Stimulated activated CD8-positive, alpha-beta memory T cell treated with anti-CD3 and anti-CD28 coated beads, Interleukin-7, amount 100 ng/mL, for 24 hours (primary cell): Measurements from ENCODE around the gene MZB1.
"Not testable (repeated sequence)": the region's sequence is repeated elsewhere in the genome, so short reads cannot be mapped to it uniquely, and the experiment has no call there.

ENCODE experiments used
- DNase-seq: peaks from one replicate; pipeline ENCODE4 v3.0.0-alpha.2; 2020; ENCODE audit warnings: low read depth

MZB1 gene

DNA sequence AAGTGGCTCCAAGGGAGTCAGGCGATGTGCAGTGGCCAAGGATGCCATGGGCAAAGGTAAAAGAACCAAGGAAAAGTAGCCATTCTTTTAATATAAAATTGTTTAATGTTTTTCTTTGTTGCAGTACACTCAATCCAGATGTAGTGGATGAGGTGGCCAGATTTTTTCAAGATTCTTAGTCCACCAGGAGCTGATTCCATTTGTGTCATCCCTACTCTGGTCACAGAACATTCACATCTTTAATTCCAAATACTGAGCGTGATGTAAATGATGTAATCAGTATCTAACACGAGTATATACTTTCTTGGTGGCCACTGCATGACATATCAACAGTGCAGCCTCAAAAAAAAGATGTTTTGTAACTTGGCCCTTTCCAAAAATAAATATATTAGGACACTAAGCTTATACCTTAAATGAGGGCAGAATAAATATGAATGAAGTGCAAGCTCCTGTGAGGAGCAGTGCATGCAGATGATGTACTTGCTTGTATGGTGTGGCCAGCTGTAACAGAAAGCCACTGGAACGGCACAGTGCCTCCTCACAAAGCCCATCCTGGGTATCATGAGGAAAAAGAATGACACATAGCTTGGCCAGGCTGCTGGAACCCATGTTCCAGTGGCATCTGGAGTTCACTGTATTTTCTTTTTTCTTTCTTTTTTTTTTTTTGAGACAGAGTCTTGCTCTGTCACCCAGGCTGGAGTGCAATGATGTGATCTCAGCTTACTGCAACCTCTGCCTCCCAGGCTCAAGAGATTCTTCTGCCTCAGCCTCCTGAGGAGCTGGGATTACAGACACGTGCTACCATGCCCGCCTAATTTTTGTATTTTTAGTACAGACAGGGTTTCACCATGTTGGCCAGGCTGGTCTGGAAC, 20.6 kb upstream of the MZB1 start:
- no peak for DNase-seq

DNA sequence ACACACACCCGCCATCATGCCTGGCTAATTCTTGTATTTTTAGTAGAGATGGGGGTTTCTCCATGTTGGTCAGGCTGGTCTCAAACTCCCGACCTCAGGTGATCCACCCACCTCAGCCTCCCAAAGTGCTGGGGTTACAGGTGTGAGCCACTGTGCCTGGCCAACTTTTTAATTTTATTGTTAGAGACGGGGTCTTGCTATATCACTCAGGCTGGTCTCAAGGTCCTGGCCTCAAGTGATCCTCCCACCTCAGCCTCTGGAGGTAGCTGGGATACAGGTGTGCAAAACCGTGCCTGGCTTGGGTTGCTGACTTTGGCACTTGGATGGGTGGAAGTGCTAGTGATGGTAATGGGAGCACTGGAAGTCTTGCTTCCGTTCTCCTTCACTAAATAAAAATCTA, 19.4 kb upstream of the MZB1 start:
- DNase-seq: not testable (repeated sequence)

DNA sequence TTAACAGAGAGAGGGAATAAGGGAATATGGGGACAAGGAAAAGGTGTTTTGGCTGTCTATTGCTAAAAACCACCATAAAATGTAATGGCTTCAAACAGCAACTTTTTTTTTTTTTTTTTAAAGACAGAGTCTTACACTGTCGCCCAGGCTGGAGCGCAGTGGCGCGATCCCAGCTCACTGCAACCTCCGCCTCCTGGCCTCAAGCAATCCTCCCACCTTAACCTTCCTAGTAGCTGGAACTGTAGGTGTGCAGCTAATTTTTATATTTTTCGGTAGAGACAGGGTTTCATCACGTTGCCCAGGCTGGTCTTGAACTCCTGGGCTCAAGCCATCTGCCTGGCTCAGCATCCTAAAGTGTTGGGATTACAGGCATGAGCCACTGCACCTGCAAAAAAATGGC, 18.5 kb upstream of the MZB1 start:
- DNase-seq: no peak

DNA sequence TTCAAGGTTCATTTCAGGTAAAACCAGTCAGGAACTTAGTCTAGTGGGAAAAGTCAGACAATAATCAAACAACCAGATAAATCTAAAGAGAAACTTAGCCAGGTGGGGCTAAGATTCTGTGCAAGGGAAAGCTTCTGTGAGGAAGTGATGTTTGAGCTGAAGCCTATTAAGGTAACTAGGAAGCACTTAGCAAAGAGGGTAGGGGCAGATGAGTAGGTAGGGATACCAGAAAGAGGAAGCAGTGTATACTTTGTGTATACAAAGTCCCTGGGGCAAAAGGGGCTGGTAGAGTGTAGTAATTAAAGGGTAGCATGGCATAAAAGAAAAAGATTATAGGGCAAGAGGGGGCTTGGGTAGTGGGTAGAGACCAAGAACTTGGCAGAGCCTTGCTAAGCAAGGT, 17.8 kb upstream of the MZB1 start:
- no peak for DNase-seq

- DNase-seq: no peak
These were observed 17.2 kb upstream of the MZB1 start for GRCh38 chr5:139406963-139407362.

GRCh38 chr5:139404484-139404840, 14.7 kb upstream of the MZB1 start:
- no peak for DNase-seq

DNA sequence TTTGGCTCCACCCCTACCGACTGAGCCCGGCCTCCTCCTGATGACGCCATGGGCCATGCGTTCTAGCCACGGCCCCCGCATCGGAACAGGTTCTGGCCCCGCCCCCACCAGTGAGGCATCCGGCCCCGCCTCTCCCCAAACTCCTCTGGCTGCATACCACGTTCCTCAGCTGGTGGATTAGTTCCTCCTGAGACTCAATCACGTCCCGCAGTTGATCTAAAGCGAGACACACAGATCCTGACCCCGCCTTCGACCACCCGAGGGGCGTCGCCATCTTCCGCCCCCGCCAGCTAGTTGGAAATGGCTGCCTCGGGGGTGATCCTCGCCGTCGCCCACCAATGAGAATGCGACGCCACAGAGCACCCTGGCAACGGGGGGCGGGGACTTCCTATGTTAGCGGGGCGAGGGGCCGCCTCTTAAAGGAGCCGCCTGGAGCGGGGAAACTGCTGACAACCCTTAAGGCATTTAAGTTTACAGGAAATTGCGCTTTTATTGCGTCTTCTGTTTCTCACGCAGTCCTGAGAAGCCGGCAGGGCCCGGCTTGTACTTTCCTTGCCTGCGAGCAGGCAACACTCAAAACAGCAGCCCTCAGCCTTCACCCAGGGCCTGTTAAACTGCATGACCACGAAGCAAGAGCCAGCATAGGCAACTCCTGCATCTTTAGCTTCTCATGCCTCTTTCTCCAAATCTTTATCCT, 14.2 kb upstream of the MZB1 start, which contains the start of gene SPATA24:
Gene SPATA24, minus strand, starts transcription at position 303 of the 697 bp plus-strand sequence. Its CDS starts 29 bp downstream, at position 274.
- DNase-seq: peak; percentile 97

GRCh38 chr5:139403418-139403786, 13.7 kb upstream of the MZB1 start:
- no peak for DNase-seq

GRCh38 chr5:139402561-139403158, 12.9 kb upstream of the MZB1 start:
- no peak for DNase-seq

GRCh38 chr5:139401546-139401945, 11.8 kb upstream of the MZB1 start:
- no peak for DNase-seq

DNA sequence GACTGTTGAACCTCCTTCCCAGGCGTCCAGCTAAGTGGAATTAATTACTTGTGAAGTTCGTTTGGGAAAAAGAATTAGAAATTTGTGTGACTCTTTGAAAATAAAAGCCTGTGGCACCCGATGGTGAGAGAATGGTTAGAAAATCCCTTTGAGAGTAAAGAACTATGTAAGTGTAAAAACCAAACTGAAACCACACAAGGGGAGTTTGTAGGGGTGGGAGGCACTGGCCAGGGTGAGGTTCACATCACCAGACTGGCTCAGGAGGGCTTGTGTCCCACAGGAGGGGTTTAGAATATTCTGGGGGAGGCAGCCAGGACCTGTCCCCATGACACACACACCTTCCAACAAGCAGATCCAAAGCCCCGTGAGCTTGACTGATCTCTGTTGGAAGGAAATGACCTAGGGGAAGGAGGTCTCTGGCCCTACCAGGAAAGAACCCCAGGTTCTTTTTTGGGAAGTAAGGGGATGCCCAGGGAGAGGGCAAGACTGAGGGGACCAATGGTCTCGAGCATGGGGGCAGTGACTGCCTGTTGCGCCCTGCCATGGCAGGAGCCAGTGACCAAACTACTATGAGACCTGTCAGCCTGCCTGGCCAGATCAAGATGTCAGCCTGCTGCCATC, 9.9 kb upstream of the MZB1 start:
- DNase-seq: no peak

GRCh38 chr5:139397921-139398320, 8.2 kb upstream of the MZB1 start:
- DNase-seq: no peak

GRCh38 chr5:139396691-139397090, 7.0 kb upstream of the MZB1 start:
- no peak for DNase-seq

- DNase-seq: no peak
These were observed 6.3 kb upstream of the MZB1 start for GRCh38 chr5:139395844-139396640.

- DNase-seq: no peak
These were observed 5.2 kb upstream of the MZB1 start, which contains the start of gene PROB1 for GRCh38 chr5:139394654-139395566. Gene PROB1 (minus strand): TSS chr5:139395104. CDS start chr5:139395081, 23 bp downstream.

DNA sequence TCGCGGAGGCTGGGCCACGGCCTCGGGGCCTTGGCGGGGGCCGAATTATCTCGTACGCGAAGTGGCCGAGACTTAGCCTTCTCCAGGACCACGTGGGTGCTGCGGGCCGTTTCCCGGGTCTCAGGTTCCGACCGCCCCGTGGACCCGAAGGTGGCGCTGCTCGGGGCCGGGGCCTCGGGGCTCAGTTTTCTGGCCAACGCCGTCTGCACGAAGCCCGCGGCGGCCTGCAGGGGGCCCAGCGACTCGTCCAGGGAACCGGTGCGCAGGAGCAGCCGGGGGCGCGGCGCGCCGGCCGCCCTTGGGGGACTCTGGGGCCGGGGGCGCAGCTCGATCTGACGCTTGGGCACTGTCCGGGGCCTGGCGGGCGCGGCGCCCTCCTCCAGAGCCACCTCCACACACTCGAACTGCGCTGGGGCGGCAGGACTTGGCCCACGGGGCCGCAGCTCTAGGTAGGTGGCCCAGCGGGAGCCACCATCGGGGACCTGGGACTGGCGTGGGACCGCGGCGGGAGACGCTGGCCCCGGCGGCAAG, 4.5 kb upstream of the MZB1 start:
- no peak for DNase-seq

- no peak for DNase-seq
These were observed 3.9 kb upstream of the MZB1 start for GRCh38 chr5:139393497-139394122.

DNA sequence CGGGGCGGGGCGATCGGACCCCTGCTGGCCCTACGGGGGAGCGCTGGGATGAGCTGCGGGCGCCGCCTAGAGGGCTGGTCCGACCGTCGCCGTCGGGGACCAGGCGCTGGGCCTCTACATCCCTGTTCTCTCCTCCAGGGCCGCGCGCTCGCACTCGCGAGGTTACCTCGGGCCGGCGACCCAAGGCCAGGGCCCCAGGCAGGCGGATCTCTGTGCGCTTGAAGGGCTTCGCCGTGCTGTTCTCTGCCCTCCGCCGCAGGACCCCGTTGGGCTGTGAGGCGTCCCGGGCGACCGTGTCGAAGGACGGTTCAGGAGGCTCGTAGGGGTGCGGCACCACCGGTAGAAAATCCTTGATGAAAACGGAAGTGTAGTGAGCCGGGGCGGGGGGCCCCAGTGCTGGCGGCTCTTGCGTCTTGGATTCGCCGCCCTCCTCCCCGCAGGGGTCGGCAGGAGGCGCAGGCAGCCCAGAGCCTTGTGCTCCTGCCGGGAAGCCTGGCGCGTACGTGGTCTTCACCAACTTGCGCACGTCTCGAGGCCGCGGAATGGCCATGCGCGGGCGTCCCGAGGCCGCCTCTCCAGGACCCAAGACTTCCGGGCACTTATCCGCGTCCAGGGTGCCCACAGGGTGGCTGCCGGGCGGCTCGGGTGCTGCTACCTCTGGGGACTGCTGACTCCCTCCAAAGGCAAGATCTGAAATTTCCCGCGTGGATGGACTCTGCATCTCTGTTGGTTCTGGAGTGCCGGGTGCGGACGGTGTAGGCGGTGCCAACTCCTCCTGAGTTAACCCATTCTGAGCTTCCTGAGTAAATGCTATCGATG, 3.2 kb upstream of the MZB1 start:
- DNase-seq: peak; percentile 54

GRCh38 chr5:139392324-139392677, 2.6 kb upstream of the MZB1 start:
- no peak for DNase-seq
